ENCODE data around the gene GAGE12J. TPM values are rescaled to one million over a fixed set of nuclear protein-coding genes. Genes with fewer than 3 reads are reported as not detected.
"Not testable (repeated sequence)": the region's sequence is repeated elsewhere in the genome, so short reads cannot be mapped to it uniquely, and the experiment has no call there.

The GAGE12J gene
- total RNA-seq, 1 donor from 2014 or later: not detected

- intact Hi-C loops (cut with micrococcal nuclease): no loop called here
- no peak for DNase-seq
- Histone ChIP-seq H3K27me3 (ENCODE audit: low read depth) (no peaks in the 10 kb centered on the region), H3K4me3 (no peak overlapping the region), H3K9me3 (replicated peaks) (no peaks in the 10 kb centered on the region), H3K4me1 (no peaks in the 10 kb centered on the region), H3K36me3 (no peaks in the 10 kb centered on the region), H3K27ac (replicated peaks) (no peak overlapping the region)
- TF ChIP-seq CTCF (IDR thresholded peaks at IDR 0.05; ENCODE audit: borderline replicate concordance): no peak
These were observed 31.6 kb upstream of the GAGE12J start for GRCh38 chrX:49290215-49290614.

GRCh38 chrX:49291615-49292337, 30.1 kb upstream of the GAGE12J start:
- peak; percentile 67 for TF ChIP-seq CTCF (IDR thresholded peaks at IDR 0.05; ENCODE audit: borderline replicate concordance)
- intact Hi-C loops (cut with micrococcal nuclease): no loop called here
- no peak overlapping the region for H3K4me3 ChIP-seq

GRCh38 chrX:49292400-49293362, 29.2 kb upstream of the GAGE12J start:
- no peaks in the 10 kb centered on the region for H3K9me3 ChIP-seq (replicated peaks)
- no peaks in the 10 kb centered on the region for H3K4me1 ChIP-seq
- H3K27ac ChIP-seq (replicated peaks): no peak overlapping the region
- no peaks in the 10 kb centered on the region for H3K27me3 ChIP-seq (ENCODE audit: low read depth)
- DNase-seq: no peak
- H3K36me3 ChIP-seq: no peaks in the 10 kb centered on the region
- H3K4me3 ChIP-seq: no peak overlapping the region
- no peak for TF ChIP-seq CTCF (IDR thresholded peaks at IDR 0.05; ENCODE audit: borderline replicate concordance)
- intact Hi-C loops (cut with micrococcal nuclease): no loop called here

More at GRCh38 chrX:49291615-49292337, 30.1 kb upstream of the GAGE12J start:
- Histone ChIP-seq H3K4me1 (no peaks in the 10 kb centered on the region), H3K27ac (replicated peaks) (no peak overlapping the region), H3K36me3 (no peaks in the 10 kb centered on the region), H3K27me3 (ENCODE audit: low read depth) (no peaks in the 10 kb centered on the region), H3K9me3 (replicated peaks) (no peaks in the 10 kb centered on the region)
- peak; percentile 35 for DNase-seq

- intact Hi-C loops (cut with micrococcal nuclease); H3K36me3 ChIP-seq; H3K27me3 ChIP-seq (ENCODE audit: low read depth); H3K4me3 ChIP-seq; H3K4me1 ChIP-seq; H3K27ac ChIP-seq (replicated peaks); H3K9me3 ChIP-seq (replicated peaks); DNase-seq: not testable (repeated sequence)
These were observed 22.5 kb upstream of the GAGE12J start for GRCh38 chrX:49299293-49299692.

DNA sequence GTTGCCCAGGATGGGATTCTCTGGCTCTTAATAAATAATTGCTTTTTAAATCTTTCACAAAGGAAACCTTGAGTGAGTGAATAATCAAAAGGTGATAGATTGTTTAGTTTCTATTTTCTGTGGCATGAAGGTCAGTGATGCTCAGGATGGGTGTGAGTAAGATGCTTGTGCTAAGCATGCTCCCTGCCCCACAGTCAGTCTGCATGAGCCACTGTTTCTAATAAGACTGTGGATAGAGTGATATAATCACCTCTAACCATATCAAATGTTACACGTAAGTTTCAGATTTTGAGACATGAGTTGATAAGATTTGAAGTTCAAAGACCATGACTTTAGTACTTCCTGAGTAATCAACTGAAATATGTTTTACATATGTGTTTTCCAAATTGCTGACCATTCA, 21.1 kb upstream of the GAGE12J start:
- TF ChIP-seq CTCF (IDR thresholded peaks at IDR 0.05; ENCODE audit: borderline replicate concordance): no peak
- intact Hi-C loops (cut with micrococcal nuclease): no loop called here
- Histone ChIP-seq H3K36me3 (no peaks in the 10 kb centered on the region), H3K27ac (replicated peaks) (no peak overlapping the region), H3K4me3 (no peak overlapping the region), H3K27me3 (ENCODE audit: low read depth) (no peaks in the 10 kb centered on the region), H3K9me3 (replicated peaks) (no peaks in the 10 kb centered on the region), H3K4me1 (no peaks in the 10 kb centered on the region)
- DNase-seq: no peak

Measured in left ventricle myocardium inferior (tissue), 1 donor.